GM19397 (cell line): Measurements from ENCODE around the gene PCF11.

Experiments
- ATAC-seq: cut with Tn5 transposase; IDR thresholded peaks from one replicate; pipeline ENCODE4 v1.9.1; 2021; ENCODE audit warnings: mild to moderate bottlenecking, moderate library complexity; ENCODE audit not compliant: unreplicated experiment

Gene PCF11

GRCh38 chr11:83151274-83151977, 5.5 kb upstream of the PCF11 start:
- no peak for ATAC-seq

GRCh38 chr11:83152264-83152663, 4.7 kb upstream of the PCF11 start:
- no peak for ATAC-seq

GRCh38 chr11:83153764-83154163, 3.2 kb upstream of the PCF11 start:
- ATAC-seq: no peak

GRCh38 chr11:83156144-83156995, 561 bp upstream of the PCF11 start:
- ATAC-seq: peak; percentile 94

GRCh38 chr11:83157594-83158356, 844 bp downstream of the PCF11 start:
- no peak for ATAC-seq

GRCh38 chr11:83158357-83158786, 1.4 kb downstream of the PCF11 start:
- no peak for ATAC-seq

GRCh38 chr11:83158965-83159901, 2.3 kb downstream of the PCF11 start:
- no peak for ATAC-seq

GRCh38 chr11:83159902-83160865, 3.3 kb downstream of the PCF11 start:
- ATAC-seq: no peak

GRCh38 chr11:83161610-83162199, 4.8 kb downstream of the PCF11 start:
- ATAC-seq: no peak

GRCh38 chr11:83162377-83162776, 5.4 kb downstream of the PCF11 start:
- peak; percentile 45 for ATAC-seq

- ATAC-seq: no peak
Observed at GRCh38 chr11:83166193-83166866, 9.4 kb downstream of the PCF11 start.

GRCh38 chr11:83168756-83169155, 11.8 kb downstream of the PCF11 start:
- ATAC-seq: no peak

- ATAC-seq: no peak
Observed at GRCh38 chr11:83170865-83171264, 13.9 kb downstream of the PCF11 start.

GRCh38 chr11:83172551-83172950, 15.6 kb downstream of the PCF11 start:
- no peak for ATAC-seq

- ATAC-seq: no peak
Observed at GRCh38 chr11:83174008-83174407, 17.1 kb downstream of the PCF11 start.

GRCh38 chr11:83175815-83176214, 18.9 kb downstream of the PCF11 start:
- ATAC-seq: no peak

- ATAC-seq: no peak
Observed at GRCh38 chr11:83181815-83182214, 24.9 kb downstream of the PCF11 start.

GRCh38 chr11:83185767-83186166, 28.8 kb downstream of the PCF11 start:
- no peak for ATAC-seq
